ENCODE data around the gene B4GALT2. TPM values are rescaled to one million over a fixed set of nuclear protein-coding genes. Genes with fewer than 3 reads are reported as not detected.

The B4GALT2 gene
- total RNA-seq, 1 experiment from 2014 or later, result 76.4 TPM

DNA sequence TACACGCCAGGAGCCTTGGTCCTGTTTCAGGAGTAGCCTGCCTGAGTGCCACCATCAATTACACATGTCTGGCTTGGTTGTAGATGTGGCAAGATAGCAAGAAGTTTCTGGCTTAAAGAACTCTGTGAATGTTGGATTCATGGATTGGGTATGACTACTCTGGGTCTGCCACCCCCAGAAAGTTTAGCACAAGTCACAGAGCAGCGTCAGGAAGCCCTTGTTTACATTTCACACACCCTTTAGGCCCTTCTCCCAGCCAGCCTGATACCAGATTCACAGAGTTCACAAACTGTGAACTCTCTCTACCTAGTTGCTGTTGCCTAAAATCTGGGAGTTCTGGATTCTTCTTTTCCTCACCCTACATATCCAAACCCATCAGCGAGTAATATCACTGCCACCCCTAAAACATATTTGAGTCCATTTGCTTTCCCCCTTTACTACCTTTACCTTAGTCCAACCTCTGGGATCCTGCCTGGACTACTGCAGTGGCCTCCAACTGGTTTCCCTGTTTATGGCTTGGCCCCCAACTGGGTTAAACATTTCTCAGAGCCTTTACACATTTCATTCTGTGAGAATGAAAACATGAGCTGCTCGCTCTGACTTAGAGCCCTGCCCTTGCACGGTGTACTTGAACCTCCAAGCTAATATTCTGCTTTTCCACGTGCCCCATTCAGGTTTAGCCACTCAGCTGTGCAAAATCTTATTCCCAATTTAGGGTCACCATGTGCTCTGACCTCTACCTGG, 8.3 kb downstream of the B4GALT2 start:
- CTCF ChIA-PET, result no interaction called here
- TF ChIP-seq EZH2 (IDR thresholded peaks at IDR 0.05; ENCODE audit: borderline replicate concordance, low read depth, low read length, poor library complexity, severe bottlenecking), result no peak
- TF ChIP-seq, protein P1, sequence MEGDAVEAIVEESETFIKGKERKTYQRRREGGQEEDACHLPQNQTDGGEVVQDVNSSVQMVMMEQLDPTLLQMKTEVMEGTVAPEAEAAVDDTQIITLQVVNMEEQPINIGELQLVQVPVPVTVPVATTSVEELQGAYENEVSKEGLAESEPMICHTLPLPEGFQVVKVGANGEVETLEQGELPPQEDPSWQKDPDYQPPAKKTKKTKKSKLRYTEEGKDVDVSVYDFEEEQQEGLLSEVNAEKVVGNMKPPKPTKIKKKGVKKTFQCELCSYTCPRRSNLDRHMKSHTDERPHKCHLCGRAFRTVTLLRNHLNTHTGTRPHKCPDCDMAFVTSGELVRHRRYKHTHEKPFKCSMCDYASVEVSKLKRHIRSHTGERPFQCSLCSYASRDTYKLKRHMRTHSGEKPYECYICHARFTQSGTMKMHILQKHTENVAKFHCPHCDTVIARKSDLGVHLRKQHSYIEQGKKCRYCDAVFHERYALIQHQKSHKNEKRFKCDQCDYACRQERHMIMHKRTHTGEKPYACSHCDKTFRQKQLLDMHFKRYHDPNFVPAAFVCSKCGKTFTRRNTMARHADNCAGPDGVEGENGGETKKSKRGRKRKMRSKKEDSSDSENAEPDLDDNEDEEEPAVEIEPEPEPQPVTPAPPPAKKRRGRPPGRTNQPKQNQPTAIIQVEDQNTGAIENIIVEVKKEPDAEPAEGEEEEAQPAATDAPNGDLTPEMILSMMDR (conservative IDR thresholded peaks at IDR 0.05; ENCODE audit: low read depth, low read length), result no peak
- intact Hi-C loops (cut with micrococcal nuclease; ENCODE audit: unreplicated experiment), result no loop called here

DNA sequence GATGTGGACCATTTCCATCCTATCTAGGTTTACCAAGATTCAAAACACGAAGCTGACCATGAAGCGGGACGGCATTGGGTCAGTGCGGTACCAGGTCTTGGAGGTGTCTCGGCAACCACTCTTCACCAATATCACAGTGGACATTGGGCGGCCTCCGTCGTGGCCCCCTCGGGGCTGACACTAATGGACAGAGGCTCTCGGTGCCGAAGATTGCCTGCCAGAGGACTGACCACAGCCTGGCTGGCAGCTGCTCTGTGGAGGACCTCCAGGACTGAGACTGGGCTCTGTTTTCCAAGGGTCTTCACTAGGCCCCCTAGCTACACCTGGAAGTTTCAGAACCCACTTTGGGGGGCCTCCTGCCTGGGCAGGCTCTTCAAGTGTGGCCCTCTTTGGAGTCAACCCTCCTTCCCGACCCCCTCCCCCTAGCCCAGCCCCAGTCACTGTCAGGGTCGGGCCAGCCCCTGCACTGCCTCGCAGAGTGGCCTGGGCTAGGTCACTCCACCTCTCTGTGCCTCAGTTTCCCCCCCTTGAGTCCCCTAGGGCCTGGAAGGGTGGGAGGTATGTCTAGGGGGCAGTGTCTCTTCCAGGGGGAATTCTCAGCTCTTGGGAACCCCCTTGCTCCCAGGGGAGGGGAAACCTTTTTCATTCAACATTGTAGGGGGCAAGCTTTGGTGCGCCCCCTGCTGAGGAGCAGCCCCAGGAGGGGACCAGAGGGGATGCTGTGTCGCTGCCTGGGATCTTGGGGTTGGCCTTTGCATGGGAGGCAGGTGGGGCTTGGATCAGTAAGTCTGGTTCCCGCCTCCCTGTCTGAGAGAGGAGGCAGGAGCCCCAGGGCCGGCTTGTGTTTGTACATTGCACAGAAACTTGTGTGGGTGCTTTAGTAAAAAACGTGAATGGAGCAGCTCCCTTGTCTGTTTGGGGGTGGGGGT, 11.5 kb downstream of the B4GALT2 start:
- CTCF ChIA-PET, result interaction anchor here (0.6 kb wide), 1 partner anchor 40 kb away, joined by 4 read pairs; the partner anchor contains the start of gene SLC6A9
- POLR2A ChIA-PET (ENCODE audit: low non-redundant PET), result interaction anchor here (0.6 kb wide), 1 partner anchor 606 kb away, joined by 5 read pairs; no protein-coding TSS in a partner anchor
- Histone ChIP-seq H3K4me1 (ENCODE audit: insufficient read depth, low read length, poor library complexity, severe bottlenecking) (peaks cover 19% of the 10 kb centered on the region), H3K27me3 (replicated peaks; ENCODE audit: insufficient read depth, low read depth, low read length, poor library complexity) (no peaks in the 10 kb centered on the region), H3K36me3 (ENCODE audit: insufficient read depth, low read length, poor library complexity, severe bottlenecking) (peaks cover 12% of the 10 kb centered on the region), H3K4me3 (ENCODE audit: low read depth, low read length, poor library complexity, severe bottlenecking) (peak overlapping the region; percentile 72), H3K9me3 (ENCODE audit: low read depth, low read length, poor library complexity, severe bottlenecking) (no peaks in the 10 kb centered on the region), H3K27ac (ENCODE audit: low read depth, low read length, poor library complexity, severe bottlenecking) (peak overlapping the region; percentile 65)
- peak; percentile 38 for DNase-seq (ENCODE audit: low spot score)
- intact Hi-C loops (cut with micrococcal nuclease; ENCODE audit: unreplicated experiment), result no loop called here
- no TSS peak for BruUV-seq (replicated peaks)
- TF ChIP-seq, protein P1 (conservative IDR thresholded peaks at IDR 0.05; ENCODE audit: low read depth, low read length), result 0 out of 2 replicates have a peak, but pooled peaks have one; percentile 11
- TF ChIP-seq EZH2 (IDR thresholded peaks at IDR 0.05; ENCODE audit: borderline replicate concordance, low read depth, low read length, poor library complexity, severe bottlenecking), result no peak

More for the DNA sequence above, 8.3 kb downstream of the B4GALT2 start:
- Histone ChIP-seq H3K27me3 (replicated peaks; ENCODE audit: insufficient read depth, low read depth, low read length, poor library complexity) (no peaks in the 10 kb centered on the region), H3K4me3 (ENCODE audit: low read depth, low read length, poor library complexity, severe bottlenecking) (no peak overlapping the region), H3K9me3 (ENCODE audit: low read depth, low read length, poor library complexity, severe bottlenecking) (no peaks in the 10 kb centered on the region), H3K4me1 (ENCODE audit: insufficient read depth, low read length, poor library complexity, severe bottlenecking) (peaks cover 16% of the 10 kb centered on the region), H3K36me3 (ENCODE audit: insufficient read depth, low read length, poor library complexity, severe bottlenecking) (peaks cover 21% of the 10 kb centered on the region), H3K27ac (ENCODE audit: low read depth, low read length, poor library complexity, severe bottlenecking) (no peak overlapping the region)
- DNase-seq (ENCODE audit: low spot score), result no peak
- no TSS peak for BruUV-seq (replicated peaks)
- POLR2A ChIA-PET (ENCODE audit: low non-redundant PET), result no interaction called here

DNA sequence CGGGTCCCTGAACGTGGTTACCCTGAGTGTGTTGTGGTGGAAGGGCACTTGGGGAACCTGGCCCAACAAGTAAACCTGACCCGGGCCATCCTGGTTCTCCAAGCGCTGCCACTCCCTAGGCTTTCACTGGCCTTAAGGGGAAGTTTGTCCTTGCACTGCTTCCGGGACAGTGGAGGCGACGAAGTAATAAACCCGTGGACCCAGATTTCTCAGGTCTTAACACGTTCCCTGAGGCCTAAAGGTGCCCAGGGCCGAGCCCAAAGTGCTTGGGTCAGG, 12.1 kb downstream of the B4GALT2 start:
- Histone ChIP-seq H3K36me3 (ENCODE audit: insufficient read depth, low read length, poor library complexity, severe bottlenecking) (peaks cover 6% of the 10 kb centered on the region), H3K27ac (ENCODE audit: low read depth, low read length, poor library complexity, severe bottlenecking) (peak overlapping the region; percentile 65), H3K4me3 (ENCODE audit: low read depth, low read length, poor library complexity, severe bottlenecking) (peak overlapping the region; percentile 72), H3K27me3 (replicated peaks; ENCODE audit: insufficient read depth, low read depth, low read length, poor library complexity) (no peaks in the 10 kb centered on the region), H3K9me3 (ENCODE audit: low read depth, low read length, poor library complexity, severe bottlenecking) (no peaks in the 10 kb centered on the region), H3K4me1 (ENCODE audit: insufficient read depth, low read length, poor library complexity, severe bottlenecking) (peaks cover 19% of the 10 kb centered on the region)
- ChIA-PET POLR2A (ENCODE audit: low non-redundant PET) (interaction anchor here (0.6 kb wide), 1 partner anchor 606 kb away, joined by 5 read pairs; no protein-coding TSS in a partner anchor), CTCF (interaction anchor here (0.6 kb wide), 1 partner anchor 40 kb away, joined by 4 read pairs; the partner anchor contains the start of gene SLC6A9)
- no TSS peak for BruUV-seq (replicated peaks)
- DNase-seq (ENCODE audit: low spot score), result no peak
- intact Hi-C loops (cut with micrococcal nuclease; ENCODE audit: unreplicated experiment), result no loop called here
- no peak for TF ChIP-seq EZH2 (IDR thresholded peaks at IDR 0.05; ENCODE audit: borderline replicate concordance, low read depth, low read length, poor library complexity, severe bottlenecking)
- TF ChIP-seq, protein P1 (conservative IDR thresholded peaks at IDR 0.05; ENCODE audit: low read depth, low read length), result no peak
